ENCODE data around the gene RIMS3.

RIMS3 gene

DNA sequence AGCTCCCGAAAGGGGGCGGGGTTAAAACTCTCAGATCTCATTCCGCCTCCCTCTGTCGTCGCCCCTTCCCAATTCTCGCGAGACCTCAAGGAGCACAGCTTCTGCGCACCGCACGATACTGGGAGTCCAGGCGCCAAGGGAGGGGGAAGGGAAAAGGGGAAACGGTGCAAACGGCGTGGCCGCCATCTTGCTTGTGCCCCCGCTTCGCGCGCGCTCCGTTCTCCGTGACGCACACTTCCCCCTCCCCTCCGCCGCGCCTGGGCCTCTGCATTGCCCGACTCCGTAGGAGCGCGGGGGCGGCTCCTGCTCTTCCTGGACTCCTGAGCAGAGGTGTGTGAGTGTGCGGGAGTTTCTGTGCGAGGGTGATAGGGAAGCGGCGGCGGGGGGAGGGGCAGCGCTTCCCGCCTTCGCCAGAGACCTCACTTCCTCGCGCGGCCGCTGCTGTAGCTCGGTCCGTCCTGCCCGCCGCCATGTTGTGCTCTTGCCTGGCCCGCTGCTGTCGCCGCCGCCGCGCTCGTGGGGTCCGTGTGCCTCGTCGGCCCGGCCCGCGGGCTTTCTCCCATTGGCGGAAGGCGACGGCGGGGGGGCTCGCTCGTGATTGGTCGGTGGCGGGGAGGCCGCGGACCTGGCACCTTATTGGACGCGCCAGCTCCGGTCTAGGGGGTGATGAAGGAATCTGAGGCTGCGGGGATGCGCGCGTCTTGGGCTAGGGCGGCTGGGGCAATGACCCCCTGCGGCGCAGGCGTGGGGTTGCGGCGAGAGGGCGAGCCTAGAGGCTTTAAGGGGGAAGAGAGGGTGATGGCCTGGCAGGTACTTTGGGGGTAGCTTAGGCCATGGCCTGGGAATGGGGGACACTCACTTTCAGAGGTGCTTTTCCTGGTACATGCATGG lies 26.3 kb upstream of the RIMS3 start, which contains the start of gene NFYC:
Gene NFYC (plus strand): TSS at position 167 of the 891 bp plus-strand sequence. CDS start 47,140 bp downstream, outside the sequence.
- peak; percentile 93 for FAIRE-seq

DNA sequence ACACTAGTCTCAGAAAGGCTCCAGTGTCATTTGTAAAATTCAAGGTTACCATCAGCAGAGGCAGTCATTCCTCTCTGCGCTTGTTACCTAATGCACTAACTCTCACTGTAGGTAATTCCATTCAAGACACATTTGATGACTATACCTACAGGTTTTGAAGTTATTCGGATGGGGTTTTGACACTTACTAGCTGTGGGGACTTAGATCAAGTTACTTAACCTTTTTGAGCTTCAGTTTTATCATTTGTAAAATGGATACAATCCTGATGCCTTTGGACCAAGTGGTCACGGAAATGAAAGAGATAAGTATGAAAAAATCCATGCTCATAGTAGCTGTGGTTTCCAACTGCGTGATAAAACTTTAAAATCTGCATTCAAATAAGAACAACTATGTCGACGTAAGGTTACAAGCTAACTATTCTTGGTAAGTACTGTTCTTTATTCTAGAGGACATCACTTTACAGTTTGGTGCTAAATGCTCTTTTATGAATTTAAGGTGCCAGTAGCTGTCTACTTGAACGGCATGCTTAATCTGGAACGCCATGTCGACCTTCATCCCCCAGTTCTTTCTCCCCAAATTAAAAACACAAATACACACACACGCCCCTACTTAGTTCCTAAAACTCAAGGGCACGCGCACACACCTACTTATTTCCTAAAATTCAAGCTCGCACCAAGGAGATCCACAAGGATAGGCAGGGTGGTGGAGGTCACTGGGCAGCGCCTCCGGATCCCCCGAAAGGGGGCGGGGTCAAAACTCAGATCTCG lies 25.5 kb upstream of the RIMS3 start:
- no peak for FAIRE-seq

DNA sequence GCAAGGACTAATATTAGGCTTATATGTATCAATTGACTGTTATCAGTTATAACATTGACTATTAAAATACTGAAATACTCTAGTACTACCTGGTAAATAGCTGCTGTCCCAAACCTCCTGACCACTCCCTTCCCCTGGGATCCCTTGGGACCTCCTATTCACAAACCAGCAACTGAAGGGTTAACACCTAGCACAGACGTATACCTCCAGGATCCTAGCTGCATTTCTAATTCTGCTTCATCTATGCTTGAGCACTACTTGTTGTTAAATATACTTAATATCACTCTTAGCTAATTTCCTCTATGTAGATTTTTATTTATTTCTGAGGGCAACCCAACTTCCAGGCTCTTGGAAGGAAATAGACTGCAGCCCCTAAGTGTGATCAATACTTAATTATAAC lies 24.3 kb upstream of the RIMS3 start:
- no peak for FAIRE-seq

DNA sequence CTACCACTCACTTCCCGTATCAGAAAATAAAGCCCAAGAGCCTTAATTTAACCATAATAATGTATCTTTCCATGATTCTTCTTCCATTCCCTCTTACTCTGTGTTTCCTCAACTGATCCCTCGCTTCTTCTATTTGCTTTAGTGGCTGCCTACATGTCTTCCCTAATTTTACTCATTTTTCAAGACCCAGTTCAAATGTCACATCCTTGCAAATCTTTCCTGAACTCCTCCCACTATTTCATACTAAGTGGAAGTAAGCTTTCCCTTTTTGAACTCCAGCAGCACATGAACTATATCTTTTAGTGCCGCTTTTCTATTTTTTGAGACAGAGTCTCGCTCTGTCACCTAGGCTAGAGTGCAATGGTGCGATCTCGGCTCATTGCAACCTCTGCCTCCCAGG lies 22.2 kb upstream of the RIMS3 start:
- FAIRE-seq = no peak

DNA sequence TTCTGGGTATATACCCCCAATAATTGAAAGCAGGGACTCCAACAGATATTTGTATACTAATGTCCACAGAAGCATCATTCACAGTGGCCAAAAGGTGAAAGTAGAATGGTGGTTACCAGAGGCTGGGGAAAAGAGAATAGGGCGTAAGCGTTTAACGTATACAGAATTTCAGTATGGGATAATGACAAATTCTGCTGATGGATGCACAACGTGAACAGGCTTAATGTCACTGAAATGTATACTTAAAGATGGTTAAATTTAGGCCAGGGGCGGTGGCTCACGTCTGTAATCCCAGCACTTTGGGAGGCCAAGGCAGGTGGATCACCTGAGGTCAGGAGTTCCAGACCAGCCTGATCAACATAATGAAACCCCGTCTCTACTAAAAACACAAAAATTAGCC lies 21.6 kb upstream of the RIMS3 start:
- FAIRE-seq = no peak

DNA sequence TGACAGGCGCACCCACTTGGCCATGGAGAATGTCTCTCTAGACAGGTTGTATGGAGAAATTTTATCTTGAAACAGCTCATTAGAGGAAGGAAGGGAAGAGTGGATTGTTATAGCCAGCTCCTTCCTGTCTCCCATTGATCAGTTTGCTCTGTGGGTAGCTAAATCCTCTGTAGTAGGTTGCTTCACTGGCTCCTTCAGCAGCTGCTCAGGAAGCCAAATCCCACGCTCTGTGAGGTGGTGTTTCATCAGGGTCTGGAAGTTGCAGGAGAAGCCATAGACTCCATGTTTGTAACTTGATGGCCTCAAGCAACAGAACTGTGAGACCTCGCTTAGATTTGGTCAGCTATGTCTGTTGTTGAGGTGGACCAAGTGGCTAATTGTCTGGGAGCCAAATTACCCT lies 19.2 kb upstream of the RIMS3 start:
- FAIRE-seq = no peak

DNA sequence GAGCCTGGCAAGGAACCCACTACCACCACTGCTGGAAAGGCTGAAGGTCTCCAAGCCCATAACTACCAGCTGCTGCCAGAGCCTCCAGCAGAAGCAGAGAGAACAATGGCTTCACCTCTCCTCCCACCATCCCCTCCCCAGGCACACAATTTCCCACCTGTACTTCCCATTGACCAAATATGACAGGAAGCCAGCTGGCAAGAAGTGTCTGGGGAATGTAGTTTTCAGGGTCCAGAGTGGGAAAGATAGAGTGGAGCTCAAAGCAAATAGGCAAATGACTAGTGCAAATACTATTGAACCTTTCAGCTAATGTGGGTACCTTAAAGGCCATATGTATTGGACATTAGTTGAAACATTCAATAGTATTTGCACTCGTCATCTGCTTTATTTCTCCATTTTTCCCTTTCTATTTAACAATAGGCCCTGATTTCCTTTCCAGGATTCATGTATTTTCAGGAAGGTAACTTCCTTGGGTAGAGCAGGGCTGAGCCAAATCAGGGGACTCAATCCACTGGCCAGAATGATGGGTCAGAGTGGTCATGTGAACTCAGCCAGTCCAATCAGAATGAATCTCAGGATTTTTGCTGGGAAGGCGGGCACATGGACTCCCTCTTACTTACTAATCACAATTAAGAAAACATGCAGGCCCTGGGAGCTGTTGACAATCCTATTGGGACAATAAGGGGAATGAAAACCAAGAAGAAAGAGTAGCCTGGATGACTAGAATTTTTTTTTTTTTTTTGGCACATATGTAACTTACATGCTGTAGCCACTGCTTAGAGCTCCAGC lies 13.9 kb upstream of the RIMS3 start:
- FAIRE-seq = no peak

DNA sequence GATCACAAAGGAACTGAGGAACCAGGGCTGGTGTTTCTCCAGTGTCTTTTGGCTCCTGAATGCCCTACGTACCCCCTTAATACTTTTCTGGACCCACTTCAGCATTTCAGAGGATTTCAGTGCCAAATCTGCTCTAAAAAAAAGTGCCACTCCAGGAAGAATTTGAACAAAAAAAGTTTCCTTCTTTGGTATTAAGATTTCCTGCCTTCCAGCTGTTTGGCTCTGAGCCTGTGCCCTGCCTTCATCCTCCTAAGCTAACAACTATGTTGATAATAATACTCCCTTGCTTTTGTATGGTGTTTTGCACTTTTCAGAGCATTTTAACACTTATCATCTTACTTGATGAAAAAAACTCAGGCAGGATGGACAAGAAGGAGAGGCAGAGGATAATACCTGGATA lies 11.0 kb upstream of the RIMS3 start:
- FAIRE-seq = no peak

DNA sequence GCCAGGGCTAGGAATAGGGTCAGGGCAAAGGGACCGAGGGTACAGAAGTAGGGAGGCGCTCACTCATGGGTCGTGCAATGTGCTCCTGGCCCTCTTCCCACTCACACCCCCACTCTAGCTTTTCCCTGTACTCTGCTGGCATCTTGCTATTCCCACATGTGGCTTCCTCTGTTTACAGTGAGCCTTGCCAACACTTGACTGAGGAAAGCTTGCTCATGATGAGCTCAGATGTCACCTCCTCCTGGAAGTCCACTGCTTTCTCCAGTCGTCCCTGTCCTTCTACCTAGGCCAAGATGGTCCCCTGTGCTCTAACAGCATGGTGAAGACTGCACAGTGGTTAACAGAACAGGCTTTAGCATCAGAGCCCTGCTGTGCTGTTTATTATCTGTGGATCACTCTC lies 8.0 kb upstream of the RIMS3 start:
- no peak for FAIRE-seq

DNA sequence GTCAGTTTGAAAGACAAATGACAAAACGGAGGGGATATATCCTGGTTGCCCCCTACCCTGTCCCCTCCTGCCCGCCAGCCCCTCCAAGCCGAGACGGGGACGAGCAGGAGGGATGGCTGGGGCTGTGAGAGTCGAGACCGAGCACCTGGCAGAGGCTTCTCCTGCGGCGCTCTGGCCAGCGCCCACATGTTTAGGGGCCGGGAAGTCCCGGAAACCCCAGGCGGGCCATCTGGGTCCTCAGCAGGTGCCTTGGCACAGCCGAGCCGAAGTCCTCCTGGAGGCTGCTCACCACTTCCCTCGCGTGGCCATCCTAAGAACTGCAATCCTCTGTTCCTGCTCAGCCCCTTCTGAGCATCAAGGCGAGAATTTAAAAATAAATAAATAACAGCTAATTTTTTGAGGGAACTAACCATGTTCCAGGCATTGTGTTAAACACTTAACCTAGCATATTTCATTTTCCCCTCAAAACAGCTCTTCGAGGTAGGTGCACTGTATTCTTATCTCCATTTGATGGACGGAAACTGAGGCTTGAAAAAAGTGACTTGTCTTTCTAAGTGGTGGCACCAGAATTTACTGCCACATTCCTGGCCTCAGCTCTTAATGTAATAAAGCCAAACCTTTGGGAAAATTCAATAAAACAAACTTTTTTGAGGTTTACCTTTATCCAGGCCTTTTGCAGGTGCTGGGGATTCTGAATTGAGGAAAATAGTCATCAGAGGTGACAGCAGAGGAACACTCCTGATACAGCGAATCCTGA lies 3.5 kb upstream of the RIMS3 start:
- FAIRE-seq = peak; percentile 88

DNA sequence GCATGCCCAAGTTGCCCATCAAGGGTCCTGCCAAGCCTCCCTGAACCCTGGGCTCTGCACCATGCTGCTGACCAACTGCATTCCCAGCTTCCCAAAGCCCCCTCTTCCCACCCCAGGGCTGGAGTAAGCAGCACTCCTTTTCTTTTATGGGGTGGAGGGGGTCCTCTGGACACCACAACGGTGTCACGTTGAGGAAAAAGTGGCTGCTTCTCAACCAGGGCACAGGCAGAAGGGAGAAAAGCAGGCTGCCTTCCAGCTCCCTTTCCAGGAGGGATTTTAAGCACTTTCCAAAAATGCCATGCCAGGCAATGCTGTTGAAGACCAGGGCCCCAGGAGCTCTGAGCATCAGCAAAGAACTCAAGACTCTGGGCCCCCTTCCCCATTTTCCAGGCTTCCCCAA lies 691 bp downstream of the RIMS3 start:
- FAIRE-seq = no peak

DNA sequence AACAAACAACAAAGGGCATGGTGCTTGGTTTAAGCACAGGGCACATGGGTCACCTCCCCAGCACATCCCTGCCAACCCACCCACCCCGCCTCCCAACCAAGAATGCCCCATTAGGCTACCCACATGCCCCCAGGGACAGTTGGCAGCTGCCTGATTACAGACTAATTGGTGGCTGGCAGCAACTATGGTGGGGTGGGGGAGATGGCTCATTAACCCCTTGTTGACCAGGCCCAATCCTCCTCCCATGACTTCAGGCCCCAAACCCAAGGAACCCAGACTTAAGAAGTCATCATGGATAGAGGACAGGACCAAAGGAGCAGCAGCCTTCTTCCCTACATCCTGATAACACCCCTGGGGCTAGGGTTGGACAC lies 1.3 kb downstream of the RIMS3 start:
- FAIRE-seq = no peak

DNA sequence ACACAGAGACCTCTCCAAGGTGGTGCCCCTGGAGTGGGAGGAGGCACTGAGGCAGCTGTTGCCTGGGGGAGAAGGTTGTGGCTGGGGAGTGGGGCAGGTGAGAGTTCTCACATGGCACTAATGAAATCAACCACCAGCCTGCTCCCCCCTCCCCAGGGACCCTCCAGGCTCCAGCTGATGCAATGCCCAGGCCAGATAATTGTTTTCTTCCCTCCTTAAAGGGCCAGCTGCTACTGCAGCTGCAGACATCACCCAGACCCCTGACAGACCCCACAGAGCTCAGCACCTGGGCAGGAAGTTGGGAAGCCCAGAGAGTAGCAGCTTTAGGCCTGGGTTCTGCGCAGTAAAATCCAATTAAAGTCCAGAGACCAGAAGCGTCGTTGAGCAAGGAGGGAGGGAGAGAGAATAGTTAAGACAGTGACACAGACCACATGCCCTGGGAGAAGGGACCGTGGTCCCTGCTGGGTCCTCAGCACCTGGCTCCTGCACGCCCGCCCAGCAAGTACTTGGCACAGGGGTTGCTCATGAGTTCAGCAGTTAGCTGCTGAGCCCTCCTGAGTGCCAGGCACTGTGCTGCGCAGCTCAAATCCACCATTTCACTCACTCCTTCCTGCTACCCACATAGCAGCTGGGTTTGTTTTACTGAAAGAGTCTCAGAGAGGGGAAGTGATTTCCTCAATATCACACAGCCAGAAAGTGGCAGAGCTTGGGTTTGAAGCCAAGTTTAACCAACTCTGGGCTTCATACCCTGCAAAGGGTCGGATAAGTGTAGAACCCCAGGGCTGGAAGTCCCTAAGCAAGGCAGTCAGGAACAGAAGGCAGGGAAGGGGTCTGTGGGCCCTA lies 1.9 kb downstream of the RIMS3 start:
- no peak for FAIRE-seq

DNA sequence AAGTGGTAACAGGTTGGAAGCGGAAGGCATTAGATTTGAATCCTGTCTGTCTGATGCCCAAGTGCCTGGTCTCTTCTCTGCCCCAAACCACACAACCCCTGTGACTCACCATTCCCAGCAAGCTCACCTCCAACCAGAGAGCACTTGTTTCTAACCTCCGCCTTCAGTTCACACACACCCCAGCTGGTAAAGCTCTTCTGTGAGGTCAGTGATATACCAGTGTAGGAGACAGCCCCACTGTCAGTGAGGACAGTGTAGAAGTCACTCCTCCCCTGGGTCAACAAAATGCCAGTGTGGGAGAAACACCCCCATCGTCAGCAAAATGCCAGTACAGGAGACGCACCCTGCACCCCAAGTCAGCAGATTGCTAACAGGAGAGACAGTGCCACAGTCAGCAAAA lies 2.6 kb downstream of the RIMS3 start:
- no peak for FAIRE-seq

DNA sequence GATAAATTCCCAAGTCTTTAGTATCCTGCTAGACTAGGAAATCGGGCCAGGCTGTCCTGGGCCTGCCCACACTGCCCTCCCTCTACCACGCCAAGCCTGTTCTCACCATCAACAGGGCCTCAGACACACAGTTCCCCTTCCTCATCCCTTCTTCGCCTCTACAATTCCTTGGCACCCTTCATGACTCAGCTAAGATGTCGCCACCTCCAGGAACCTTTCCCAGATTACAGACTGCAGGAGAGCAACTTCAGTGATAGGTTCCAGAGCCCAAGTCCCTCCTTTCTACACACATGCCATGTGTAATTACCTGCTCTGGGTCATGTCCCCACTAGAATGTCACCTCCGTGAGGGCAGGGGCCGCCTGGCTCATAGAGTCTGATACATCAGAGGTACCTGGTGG lies 3.3 kb downstream of the RIMS3 start:
- FAIRE-seq = no peak

DNA sequence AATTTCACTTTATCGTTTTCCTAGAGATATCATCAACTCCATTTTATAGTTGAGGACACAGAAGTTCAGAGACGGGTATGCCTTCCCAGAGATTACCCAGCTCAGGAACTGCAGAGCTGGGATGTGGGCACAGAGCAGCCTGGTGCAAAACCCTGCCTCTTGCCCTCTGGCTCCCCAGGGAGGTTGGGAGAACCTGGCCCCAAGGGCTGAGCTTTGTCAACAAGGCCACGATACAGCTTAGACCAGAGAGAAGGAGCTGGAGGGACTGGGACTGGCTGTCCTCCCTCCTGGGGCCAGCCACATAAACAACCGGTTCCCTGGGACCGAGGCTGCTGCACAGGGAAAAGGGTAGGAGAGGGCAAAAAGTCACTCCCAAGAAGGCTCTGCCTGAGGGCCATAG lies 3.8 kb downstream of the RIMS3 start:
- no peak for FAIRE-seq

DNA sequence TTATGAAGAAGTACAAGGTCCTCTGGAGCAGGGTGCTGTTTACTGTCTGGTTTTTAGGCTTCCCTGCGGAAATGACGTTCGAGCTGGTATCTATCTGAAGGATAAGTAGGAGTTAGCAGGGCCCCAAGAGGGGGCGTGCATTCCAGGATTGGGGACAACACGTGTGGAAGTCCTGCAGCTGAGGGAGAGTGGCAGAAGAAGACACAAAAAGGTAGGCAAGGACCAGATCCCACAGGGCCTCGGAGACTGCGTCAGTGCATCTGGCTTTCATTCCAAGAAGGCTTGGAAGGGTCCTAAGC lies 5.9 kb downstream of the RIMS3 start:
- FAIRE-seq = no peak

DNA sequence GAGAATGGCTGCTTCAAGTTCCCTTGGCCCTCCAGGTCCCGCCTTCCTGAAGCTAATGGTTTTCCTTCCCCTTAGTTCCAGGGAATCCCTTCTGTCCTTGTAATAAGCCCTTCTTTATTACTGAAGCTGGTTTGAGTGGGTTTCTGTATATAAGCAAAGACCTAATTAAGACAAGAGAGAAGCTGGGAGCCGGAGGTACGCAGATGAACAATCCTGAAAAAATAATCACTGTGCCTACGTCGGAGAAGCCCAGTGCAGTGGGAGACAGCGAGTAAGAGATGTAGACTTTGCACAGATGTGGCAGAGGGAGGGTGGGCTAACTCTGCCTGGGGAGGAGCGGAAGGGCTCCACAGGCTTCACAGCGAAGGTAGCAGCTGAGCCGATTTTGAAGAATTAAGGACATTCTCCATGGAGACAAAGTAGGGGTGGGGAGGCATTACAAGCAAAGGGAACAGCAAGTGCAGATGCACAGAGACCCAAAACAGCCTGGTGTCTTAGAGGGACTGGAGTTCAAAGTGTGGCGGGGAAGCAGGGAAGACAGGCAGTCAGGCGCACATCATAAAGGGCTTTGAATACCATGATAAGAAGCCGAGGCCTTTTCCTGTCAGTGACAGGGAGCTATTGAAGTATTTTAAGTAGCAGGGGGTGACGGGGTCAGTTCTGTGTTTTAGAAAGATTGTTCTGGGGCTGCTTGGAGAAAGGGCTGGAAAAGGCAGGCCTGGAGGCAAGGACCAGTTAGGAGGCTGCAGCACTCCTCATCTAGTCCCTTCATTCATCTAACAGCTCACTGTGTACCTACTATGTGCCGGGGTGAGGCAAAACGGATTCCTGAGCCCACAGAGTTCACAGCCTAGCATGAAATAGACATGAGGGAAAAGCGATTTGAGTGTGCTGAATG lies 6.5 kb downstream of the RIMS3 start:
- no peak for FAIRE-seq

DNA sequence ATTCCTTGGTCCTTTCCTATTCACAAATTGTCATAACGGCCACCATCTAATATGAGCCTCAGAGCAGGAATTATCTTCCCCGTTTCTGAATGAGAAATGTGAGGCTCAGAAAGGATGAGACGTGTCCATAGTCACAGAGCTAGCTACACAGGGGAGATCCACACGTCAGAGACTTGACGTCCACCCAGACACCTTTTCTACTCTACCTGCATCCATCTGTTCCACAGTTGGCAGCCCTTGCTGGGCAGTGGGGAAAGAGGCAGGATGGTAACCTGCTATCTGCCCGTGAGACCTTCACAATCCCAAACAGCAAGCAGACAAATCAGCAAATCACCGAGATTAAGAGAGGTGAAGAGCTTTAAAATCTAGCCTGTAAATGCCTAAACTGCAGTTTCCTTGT lies 8.4 kb downstream of the RIMS3 start:
- no peak for FAIRE-seq

DNA sequence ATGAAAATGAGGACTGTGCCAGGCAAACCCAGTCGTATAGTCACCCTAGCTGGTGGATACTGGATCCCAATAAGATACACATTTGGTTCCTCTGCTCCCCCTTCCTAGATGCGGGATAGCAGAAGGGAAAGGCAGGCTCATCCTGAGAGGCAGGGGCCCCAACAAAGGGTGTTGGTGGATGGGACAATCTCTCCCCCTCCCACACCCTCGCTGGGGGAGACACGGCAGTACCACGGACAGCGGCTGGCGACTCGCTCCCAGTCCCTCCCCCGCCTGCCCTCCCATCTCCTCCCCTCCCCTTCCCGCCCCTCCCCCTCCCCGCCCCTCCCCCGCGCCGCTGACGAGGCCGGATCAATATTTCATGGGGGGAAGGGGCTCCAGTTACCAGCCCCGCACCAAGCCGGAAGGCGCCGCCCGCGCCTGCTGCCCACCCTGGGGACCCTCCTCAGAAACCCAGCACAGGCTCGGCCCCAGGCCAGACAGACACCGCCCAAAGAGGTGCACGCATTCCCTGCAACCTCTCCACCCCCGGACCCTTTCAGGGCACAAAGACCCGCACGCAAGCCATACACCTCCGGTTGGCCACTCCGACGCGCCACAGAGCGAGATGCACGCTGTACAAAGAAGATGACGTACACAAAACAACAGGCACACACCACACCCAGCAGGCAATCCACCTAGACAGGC lies 11.5 kb downstream of the RIMS3 start:
- FAIRE-seq = no peak

All from G401.6 (cell line).